HCT116 (cell line): ENCODE measurements around the gene MEGF10. TPM values are rescaled to one million over a fixed set of nuclear protein-coding genes. Genes with fewer than 3 reads are reported as not detected.

Experiments used
- ATAC-seq: fragments of 200-7000 bp; cut with Tn5 transposase; 2 replicates; pipeline ENCODE4 v1.9.1; 2020; ENCODE audit warnings: mild to moderate bottlenecking, moderate library complexity
- BruUV-seq: library from RNA; stranded (reverse); fragments of 400-500 nt; replicated peaks from 2 replicates; lab custom pipeline; 2021; lab: Mats Ljungman, UMichigan
- CTCF ChIA-PET: fragments of 300-600 bp; sonication (Branson Sonifier 250); formaldehyde crosslinking; loops from one replicate; lab custom pipeline; 2021; ENCODE audit warnings: antibody characterized with exemption; lab: Charles Lee
- POLR2A ChIA-PET: fragments of 300-600, 350-600 bp; sonication (Branson Sonifier 250); formaldehyde crosslinking; loops from one replicate; lab custom pipeline; 2021; ENCODE audit warnings: antibody characterized with exemption; lab: Charles Lee
- RAD21 ChIA-PET, 2 experiments: fragments of 300-600 bp; sonication (Branson Sonifier 250); formaldehyde crosslinking; loops; one replicate each; lab custom pipeline; 2023; ENCODE audit warnings: low total read pairs in 2 of 2; ENCODE audit not compliant: uncharacterized antibody in 2 of 2, unreplicated experiment in 2 of 2, low non-redundant PET in 1 of 2; lab: Charles Lee
- DNase-seq: peaks from one replicate; pipeline ENCODE4 v3.0.0-alpha.2; 2010; ENCODE audit warnings: low read depth, low spot score
- H2AFZ ChIP-seq: fragments of 200-600 bp; shearing (Covaris generic), sonication (generic); 2 replicates; pipeline ENCODE4 v1.6.1; 2017; ENCODE audit warnings: low read depth, mixed run types, mixed read lengths, antibody characterized with exemption, low read length; ENCODE audit not compliant: poor library complexity, severe bottlenecking
- H3K27ac ChIP-seq: 2 replicates; pipeline ENCODE4 v1.5.1; 2012; ENCODE audit warnings: low read depth, low read length
- H3K27me3 ChIP-seq: fragments of 200-600 bp; sonication (generic); 2 replicates; pipeline ENCODE4 v1.6.1; 2016; ENCODE audit warnings: mixed run types, low read length, mixed read lengths; ENCODE audit not compliant: insufficient read depth
- H3K36me3 ChIP-seq, 2 experiments: fragments of 200-500 bp in 1 of 2; fragments of 200-600 bp in 1 of 2; sonication (Bioruptor generic) in 1 of 2; sonication (generic) in 1 of 2; 2 replicates each; pipeline versions ENCODE4 v1.5.1 to v1.6.1; 2014 to 2016; ENCODE audit warnings: low read length in 2 of 2, inconsistent platforms in 1 of 2, mixed read lengths in 1 of 2, mixed run types in 1 of 2; ENCODE audit not compliant: insufficient read depth in 2 of 2, control insufficient read depth in 1 of 2
- H3K4me1 ChIP-seq, 2 experiments: fragments of 200-600 bp in 1 of 2; sonication (generic) in 1 of 2; 2 replicates each; pipeline versions ENCODE4 v1.5.1 to v1.6.1; 2012 to 2017; ENCODE audit warnings: low read length in 2 of 2, inconsistent platforms in 1 of 2, mild to moderate bottlenecking in 1 of 2, mixed read lengths in 1 of 2, mixed run types in 1 of 2, moderate library complexity in 1 of 2; ENCODE audit not compliant: insufficient read depth in 2 of 2, control insufficient read depth in 1 of 2
- H3K4me2 ChIP-seq: fragments of 200-600 bp; sonication (generic); 2 replicates; pipeline ENCODE4 v1.6.1; 2017; ENCODE audit warnings: mixed run types, low read length, mixed read lengths
- H3K4me3 ChIP-seq, 2 experiments: fragments of 200-600 bp in 1 of 2; sonication (generic) in 1 of 2; replicated peaks in 1 of 2; 2 replicates each; pipeline ENCODE4 v1.5.1; 2011 to 2016; ENCODE audit warnings: low read length in 2 of 2, control low read depth in 1 of 2, low read depth in 1 of 2, mild to moderate bottlenecking in 1 of 2, mixed read lengths in 1 of 2, mixed run types in 1 of 2
- H3K79me2 ChIP-seq: fragments of 200-600 bp; sonication (generic); 2 replicates; pipeline ENCODE4 v1.6.1; 2017; ENCODE audit warnings: mild to moderate bottlenecking, mixed run types, low read length, moderate library complexity, mixed read lengths; ENCODE audit not compliant: insufficient read depth
- H3K9ac ChIP-seq: fragments of 200-600 bp; sonication (generic); 2 replicates; pipeline ENCODE4 v1.6.1; 2016; ENCODE audit warnings: low read length, mixed read lengths
- H3K9me2 ChIP-seq: fragments of 200-600 bp; sonication (generic), shearing (Covaris generic); 2 replicates; pipeline ENCODE4 v1.6.1; 2017; ENCODE audit warnings: mixed run types, mild to moderate bottlenecking, moderate library complexity; ENCODE audit not compliant: insufficient read depth
- H3K9me3 ChIP-seq, 2 experiments: fragments of 200-500 bp in 1 of 2; fragments of 200-600 bp in 1 of 2; sonication (Bioruptor generic) in 1 of 2; sonication (generic) in 1 of 2; 2 replicates each; pipeline ENCODE4 v1.6.1; 2014 to 2017; ENCODE audit warnings: low read length in 2 of 2, mixed read lengths in 2 of 2, inconsistent platforms in 1 of 2, low read depth in 1 of 2, mild to moderate bottlenecking in 1 of 2, mixed run types in 1 of 2, moderate library complexity in 1 of 2; ENCODE audit not compliant: control insufficient read depth in 1 of 2, insufficient read depth in 1 of 2
- H4K20me1 ChIP-seq: fragments of 200-600 bp; sonication (generic), shearing (Covaris generic); 2 replicates; pipeline ENCODE4 v1.6.1; 2017; ENCODE audit warnings: mixed run types, mild to moderate bottlenecking, moderate library complexity; ENCODE audit not compliant: insufficient read depth
- CBX3 ChIP-seq: IDR thresholded peaks from 2 replicates; pipeline ENCODE4 v1.6.1; 2012; ENCODE audit warnings: low read depth
- CEBPB ChIP-seq: IDR thresholded peaks from 2 replicates; pipeline ENCODE4 v1.6.1; 2012; ENCODE audit warnings: low read depth
- EGR1 ChIP-seq: IDR thresholded peaks from 2 replicates; pipeline ENCODE4 v1.6.1; 2012; ENCODE audit warnings: low read depth
- ELF1 ChIP-seq: IDR thresholded peaks from 2 replicates; pipeline ENCODE4 v1.6.1; 2012; ENCODE audit warnings: low read depth, borderline replicate concordance
- EZH2 ChIP-seq: fragments of 200-600 bp; sonication (generic); IDR thresholded peaks from 2 replicates; pipeline ENCODE4 v1.6.1; 2017; ENCODE audit warnings: antibody characterized with exemption, mixed run types
- EZH2phosphoT487 ChIP-seq: fragments of 200-600 bp; IDR thresholded peaks from 2 replicates; pipeline ENCODE4 v1.6.1; 2018; ENCODE audit warnings: antibody characterized with exemption, borderline replicate concordance
- FOSL1 ChIP-seq: IDR thresholded peaks from 2 replicates; pipeline ENCODE4 v1.6.1; 2012; ENCODE audit warnings: low read depth
- MAX ChIP-seq: IDR thresholded peaks from 2 replicates; pipeline ENCODE4 v1.6.1; 2012
- POLR2AphosphoS5 ChIP-seq: IDR thresholded peaks from 2 replicates; pipeline ENCODE4 v1.6.1; 2011; ENCODE audit warnings: mild to moderate bottlenecking, low read depth, low read length, moderate library complexity
- RAD21 ChIP-seq: IDR thresholded peaks from 2 replicates; pipeline ENCODE4 v1.6.1; 2012; ENCODE audit warnings: low read depth, mild to moderate bottlenecking
- REST ChIP-seq: IDR thresholded peaks from 2 replicates; pipeline ENCODE4 v1.6.1; 2012; ENCODE audit warnings: low read depth
- SIN3A ChIP-seq: IDR thresholded peaks from 2 replicates; pipeline ENCODE4 v1.6.1; 2012; ENCODE audit warnings: low read depth
- SP1 ChIP-seq: IDR thresholded peaks from 2 replicates; pipeline ENCODE4 v1.6.1; 2012; ENCODE audit warnings: low read depth
- SRF ChIP-seq: IDR thresholded peaks from 2 replicates; pipeline ENCODE4 v1.6.1; 2012; ENCODE audit warnings: low read depth
- TCF7L2 ChIP-seq: IDR thresholded peaks from 2 replicates; pipeline ENCODE4 v1.7.0; 2011; ENCODE audit warnings: borderline replicate concordance, inconsistent platforms; ENCODE audit not compliant: insufficient read depth, insufficient read length; ENCODE audit errors: extremely low read depth
- YY1 ChIP-seq: IDR thresholded peaks from 2 replicates; pipeline ENCODE4 v1.6.1; 2011; ENCODE audit warnings: low read length, low read depth, moderate library complexity, mild to moderate bottlenecking; ENCODE audit not compliant: insufficient replicate concordance; ENCODE audit errors: extremely low read depth
- ZFX ChIP-seq: fragments of 450-650 bp; IDR thresholded peaks from 2 replicates; pipeline ENCODE4 v1.6.1; 2017
- ZNF274 ChIP-seq: fragments of 200-500 bp; sonication (Bioruptor generic); IDR thresholded peaks from 2 replicates; pipeline ENCODE4 v1.6.1; 2014; ENCODE audit warnings: mild to moderate bottlenecking, low read depth, low read length, inconsistent platforms
- intact Hi-C: fragments of 100-400 bp; cut with micrococcal nuclease; formaldehyde crosslinking; loops from 2 replicates; pipeline ENCODE4 v1.10.0; 2022
- total RNA-seq: library from RNA; stranded (reverse); gene quantifications from one replicate; pipeline ENCODE4 v1.2.1, GENCODE V29; 2021; ENCODE audit not compliant: unreplicated experiment
- TF ChIP-seq, protein P1 (sequence below): IDR thresholded peaks from 2 replicates; pipeline ENCODE4 v1.6.1; 2011; ENCODE audit warnings: mild to moderate bottlenecking, low read length, moderate library complexity; ENCODE audit not compliant: insufficient replicate concordance; ENCODE audit errors: extremely low read depth
- TF ChIP-seq, protein P2 (sequence below), 3 experiments: fragments of 200-600 bp in 1 of 3; sonication (generic) in 1 of 3; IDR thresholded peaks in 2 of 3; conservative IDR thresholded peaks in 1 of 3; 2 replicates each; pipeline ENCODE4 v1.5.1; 2012 to 2017; ENCODE audit warnings: low read depth in 2 of 3, low read length in 2 of 3, antibody characterized with exemption in 1 of 3, borderline replicate concordance in 1 of 3, control low read depth in 1 of 3, mild to moderate bottlenecking in 1 of 3, mixed read lengths in 1 of 3, mixed run types in 1 of 3, moderate library complexity in 1 of 3; ENCODE audit not compliant: insufficient read depth in 1 of 3

MEGF10 gene
- total RNA-seq, 1 experiment from 2014 or later, result 0.02 TPM

DNA sequence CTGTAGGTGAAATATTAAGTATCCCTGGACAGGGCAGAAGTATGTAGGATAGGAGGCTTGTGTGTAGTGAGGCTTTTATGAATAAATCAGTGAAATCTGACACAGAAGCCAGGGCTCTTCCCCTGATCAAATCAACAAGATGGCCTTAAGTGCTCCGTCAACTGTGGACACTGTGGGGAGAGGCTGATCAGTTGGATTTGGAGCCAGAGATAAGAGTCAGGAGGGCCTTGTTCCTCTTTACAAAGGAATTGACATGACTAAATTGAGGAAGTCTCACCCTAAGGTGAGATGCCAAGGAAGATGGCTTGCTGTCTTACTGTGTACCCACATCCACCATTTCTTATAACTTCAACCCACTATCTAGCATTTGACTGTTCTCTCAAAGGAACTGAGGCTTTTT lies 135.3 kb downstream of the MEGF10 start (continued):
- TF ChIP-seq POLR2AphosphoS5, result no peak

DNA sequence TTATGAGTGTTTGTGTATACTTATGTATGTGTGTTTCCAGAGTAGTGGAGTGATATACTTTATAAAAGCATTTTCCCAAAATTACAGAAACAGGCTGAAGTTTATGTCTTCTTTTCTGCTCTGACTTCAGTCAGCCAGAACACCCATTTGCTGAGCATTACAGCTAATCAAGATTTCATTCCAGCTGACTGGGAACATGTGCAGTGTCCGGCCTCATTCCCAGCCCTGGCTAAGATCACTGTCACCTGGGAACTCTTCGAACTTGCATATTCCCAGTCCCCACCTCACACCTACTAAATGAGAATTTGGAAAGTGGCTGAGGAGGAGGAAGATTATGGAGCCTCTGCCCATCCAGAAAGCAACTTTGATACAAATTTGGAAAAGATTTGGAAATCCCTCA lies 136.1 kb downstream of the MEGF10 start:
- CTCF ChIA-PET, result no interaction called here
- no peak for TF ChIP-seq EZH2phosphoT487
- no peak for TF ChIP-seq RAD21
- TF ChIP-seq REST, result no peak
- no peak for TF ChIP-seq CEBPB
- no peak for TF ChIP-seq ELF1
- no peak for TF ChIP-seq SP1
- no peak for TF ChIP-seq SIN3A
- no peak for TF ChIP-seq CBX3
- TF ChIP-seq EGR1, result no peak
- TF ChIP-seq SRF, result no peak
- TF ChIP-seq MAX, result no peak
- no peak for TF ChIP-seq YY1
- TF ChIP-seq, protein P1, sequence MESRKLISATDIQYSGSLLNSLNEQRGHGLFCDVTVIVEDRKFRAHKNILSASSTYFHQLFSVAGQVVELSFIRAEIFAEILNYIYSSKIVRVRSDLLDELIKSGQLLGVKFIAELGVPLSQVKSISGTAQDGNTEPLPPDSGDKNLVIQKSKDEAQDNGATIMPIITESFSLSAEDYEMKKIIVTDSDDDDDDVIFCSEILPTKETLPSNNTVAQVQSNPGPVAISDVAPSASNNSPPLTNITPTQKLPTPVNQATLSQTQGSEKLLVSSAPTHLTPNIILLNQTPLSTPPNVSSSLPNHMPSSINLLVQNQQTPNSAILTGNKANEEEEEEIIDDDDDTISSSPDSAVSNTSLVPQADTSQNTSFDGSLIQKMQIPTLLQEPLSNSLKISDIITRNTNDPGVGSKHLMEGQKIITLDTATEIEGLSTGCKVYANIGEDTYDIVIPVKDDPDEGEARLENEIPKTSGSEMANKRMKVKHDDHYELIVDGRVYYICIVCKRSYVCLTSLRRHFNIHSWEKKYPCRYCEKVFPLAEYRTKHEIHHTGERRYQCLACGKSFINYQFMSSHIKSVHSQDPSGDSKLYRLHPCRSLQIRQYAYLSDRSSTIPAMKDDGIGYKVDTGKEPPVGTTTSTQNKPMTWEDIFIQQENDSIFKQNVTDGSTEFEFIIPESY, result no peak
- TF ChIP-seq, protein P2, sequence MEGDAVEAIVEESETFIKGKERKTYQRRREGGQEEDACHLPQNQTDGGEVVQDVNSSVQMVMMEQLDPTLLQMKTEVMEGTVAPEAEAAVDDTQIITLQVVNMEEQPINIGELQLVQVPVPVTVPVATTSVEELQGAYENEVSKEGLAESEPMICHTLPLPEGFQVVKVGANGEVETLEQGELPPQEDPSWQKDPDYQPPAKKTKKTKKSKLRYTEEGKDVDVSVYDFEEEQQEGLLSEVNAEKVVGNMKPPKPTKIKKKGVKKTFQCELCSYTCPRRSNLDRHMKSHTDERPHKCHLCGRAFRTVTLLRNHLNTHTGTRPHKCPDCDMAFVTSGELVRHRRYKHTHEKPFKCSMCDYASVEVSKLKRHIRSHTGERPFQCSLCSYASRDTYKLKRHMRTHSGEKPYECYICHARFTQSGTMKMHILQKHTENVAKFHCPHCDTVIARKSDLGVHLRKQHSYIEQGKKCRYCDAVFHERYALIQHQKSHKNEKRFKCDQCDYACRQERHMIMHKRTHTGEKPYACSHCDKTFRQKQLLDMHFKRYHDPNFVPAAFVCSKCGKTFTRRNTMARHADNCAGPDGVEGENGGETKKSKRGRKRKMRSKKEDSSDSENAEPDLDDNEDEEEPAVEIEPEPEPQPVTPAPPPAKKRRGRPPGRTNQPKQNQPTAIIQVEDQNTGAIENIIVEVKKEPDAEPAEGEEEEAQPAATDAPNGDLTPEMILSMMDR (IDR thresholded peaks at IDR 0.05 in 2 of 3, conservative IDR thresholded peaks at IDR 0.05 in 1 of 3; ENCODE audit: borderline replicate concordance in 1 of 3, insufficient read depth in 1 of 3, low read depth in 2 of 3, low read length in 2 of 3), result no peak
- no peak for TF ChIP-seq TCF7L2
- no peak for TF ChIP-seq ZNF274
- no peak for TF ChIP-seq POLR2AphosphoS5
- TF ChIP-seq EZH2, result no peak
- TF ChIP-seq ZFX, result no peak
- TF ChIP-seq FOSL1, result no peak
- BruUV-seq, result no TSS peak

More for the DNA sequence above, 136.1 kb downstream of the MEGF10 start:
- Histone ChIP-seq H3K9me2 (no peaks in the 10 kb centered on the region), H4K20me1 (no peaks in the 10 kb centered on the region), H3K36me3 (no peaks in the 10 kb centered on the region), H2AFZ (no peak overlapping the region), H3K4me2 (no peak overlapping the region), H3K27ac (no peak overlapping the region), H3K9me3 (no peaks in the 10 kb centered on the region), H3K9ac (no peak overlapping the region), H3K27me3 (no peaks in the 10 kb centered on the region), H3K4me3 (no peak overlapping the region), H3K79me2 (no peaks in the 10 kb centered on the region), H3K4me1 (no peaks in the 10 kb centered on the region)
- ATAC-seq (no peak), DNase-seq (no peak)
- intact Hi-C loops, result no loop called here
- ChIA-PET POLR2A (no interaction called here), RAD21 (no interaction called here)
